Stimulated activated CD4-positive, alpha-beta T cell treated with anti-CD3 and anti-CD28 coated beads, TNF-alpha, amount 100 ng/mL, for 48 hours (primary cell): ENCODE results near the gene MAP3K1.

Source experiments
- DNase-seq, 3 donors: peaks; one replicate each; pipeline ENCODE4 v3.0.0-alpha.2; 2020; ENCODE audit warnings: low read depth in 3 of 3

Gene MAP3K1

GRCh38 chr5:56909294-56910209 lies 94.2 kb downstream of the MAP3K1 start, which contains the start of gene SETD9:
Gene SETD9, plus strand, starts transcription at chr5:56909596. Its CDS starts 50 bp downstream, at chr5:56909646.
- DNase-seq, result peak; percentile 82 to 93 (median 88)

DNA sequence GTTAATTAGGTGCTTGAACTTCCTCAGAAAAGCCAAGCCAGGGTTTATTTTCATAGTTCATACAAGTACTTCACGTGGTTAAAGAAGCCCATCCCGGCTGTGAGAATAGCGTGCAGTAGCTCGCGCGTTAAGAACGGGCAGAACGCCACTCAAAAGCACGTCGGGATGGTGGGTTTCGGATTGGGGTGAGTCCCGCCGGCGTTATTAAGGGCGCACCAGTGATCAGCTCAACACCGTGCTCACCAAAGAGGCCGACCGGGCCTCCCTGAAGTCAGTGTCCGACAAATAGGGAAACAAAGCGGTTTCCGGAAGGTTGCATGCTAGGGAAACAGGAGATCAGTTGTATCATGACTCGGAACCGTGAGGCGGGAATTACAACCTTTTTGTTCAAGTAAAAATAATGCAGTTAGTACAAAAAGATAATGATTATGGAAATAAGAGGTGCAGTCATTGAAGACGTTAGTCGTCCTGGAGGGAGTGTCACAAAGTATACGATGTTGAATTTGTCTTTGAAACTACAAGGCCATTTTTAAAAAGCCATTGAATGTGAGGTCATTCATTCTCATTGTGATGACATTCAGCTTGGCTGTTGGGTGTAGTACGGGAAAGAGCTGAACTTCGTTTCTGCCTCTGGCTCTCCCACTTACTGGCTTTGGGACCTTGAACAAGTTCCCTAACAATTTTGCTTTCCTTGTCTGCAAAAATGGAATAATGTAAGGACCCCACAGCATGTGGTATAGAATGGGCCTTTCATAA lies 95.0 kb downstream of the MAP3K1 start:
- DNase-seq, result peak in 2 of 3 donors; percentile 17 to 23

DNA sequence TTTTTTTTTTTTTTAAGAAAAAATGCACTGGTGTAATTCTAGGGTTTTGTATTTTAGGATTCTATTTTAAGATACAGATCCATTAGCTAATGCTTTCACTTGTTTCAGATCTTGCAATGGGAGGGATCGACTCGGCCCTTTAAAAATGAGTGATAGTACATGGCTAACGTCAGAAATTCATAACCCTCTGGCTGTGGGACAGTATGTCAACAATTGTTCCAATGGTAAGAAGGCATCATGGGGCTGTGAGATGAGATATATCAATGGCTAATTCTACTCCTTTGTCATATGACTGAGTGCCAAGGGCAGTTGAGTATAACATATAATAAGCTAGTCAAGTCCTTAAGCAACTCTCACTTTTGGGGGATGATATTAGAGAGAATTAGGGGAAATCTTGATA lies 98.4 kb downstream of the MAP3K1 start:
- DNase-seq, result no peak

- no peak for DNase-seq
Observed at GRCh38 chr5:56914678-56915077, 99.3 kb downstream of the MAP3K1 start.

DNA sequence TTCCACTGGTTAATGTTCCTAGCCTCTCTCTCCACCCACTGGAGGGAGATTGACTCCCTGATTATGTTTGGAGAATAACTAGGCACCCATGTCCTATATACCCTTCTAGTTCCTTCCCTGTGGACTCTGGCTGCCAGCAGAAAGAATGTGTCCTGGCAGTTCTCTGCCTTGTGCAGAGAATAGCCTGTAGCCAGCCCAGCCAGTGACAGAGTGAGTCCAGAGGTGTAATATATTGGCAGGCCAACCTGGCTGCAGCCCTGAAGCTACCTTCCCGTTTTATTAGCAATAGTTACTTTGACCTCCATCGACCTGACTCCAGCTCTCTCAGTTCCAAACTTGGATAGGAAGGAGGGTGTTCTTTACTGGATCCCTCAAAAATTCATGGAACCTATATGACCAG lies 102.2 kb downstream of the MAP3K1 start:
- DNase-seq, result no peak

- DNase-seq, result no peak
Observed at GRCh38 chr5:56918054-56918453, 102.7 kb downstream of the MAP3K1 start.

- DNase-seq, result no peak
Observed at GRCh38 chr5:56919942-56920662, 104.8 kb downstream of the MAP3K1 start.

GRCh38 chr5:56922922-56923321 lies 107.6 kb downstream of the MAP3K1 start:
- DNase-seq, result no peak

DNA sequence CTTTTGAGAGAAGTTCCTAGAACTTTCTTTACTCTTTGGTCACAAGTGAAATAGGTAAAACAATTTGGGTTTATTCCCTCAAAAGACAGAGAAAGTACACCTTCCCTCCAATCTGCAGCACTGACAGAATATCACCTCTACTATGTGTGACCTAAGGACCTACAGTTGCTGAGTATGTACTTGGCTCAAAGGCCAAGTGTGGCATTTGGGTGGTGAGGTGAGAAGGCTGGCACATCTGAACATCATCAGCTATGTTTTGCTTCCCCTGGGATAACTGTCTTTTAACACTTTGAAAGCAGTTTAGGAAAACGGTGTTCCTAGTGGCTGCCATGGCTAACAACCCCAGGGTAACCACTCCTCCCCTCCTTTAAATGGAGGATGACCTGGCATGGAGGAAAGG lies 119.0 kb downstream of the MAP3K1 start:
- no peak for DNase-seq

GRCh38 chr5:56938858-56939257 lies 123.5 kb downstream of the MAP3K1 start:
- no peak for DNase-seq

DNA sequence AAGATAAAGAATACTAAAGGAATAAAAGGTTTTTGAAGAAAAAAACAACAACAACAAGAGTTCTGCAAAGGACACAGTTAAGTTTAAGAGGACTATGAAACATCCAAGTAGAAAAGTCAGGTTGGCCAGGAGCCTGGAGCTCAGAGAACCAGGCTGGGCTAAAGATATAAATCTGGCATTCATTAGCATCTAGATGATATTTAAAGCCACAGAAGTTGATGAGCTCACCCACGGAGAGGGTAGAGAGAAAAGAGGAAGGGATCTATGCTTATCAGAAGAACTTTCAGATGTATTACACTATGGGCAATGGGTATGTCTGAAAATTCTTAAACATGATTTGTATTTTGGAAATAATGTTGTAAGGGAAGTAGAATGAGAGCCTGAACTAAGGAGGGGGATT lies 126.6 kb downstream of the MAP3K1 start:
- DNase-seq, result no peak
